Stimulated activated CD4-positive, alpha-beta T cell treated with anti-CD3 and anti-CD28 coated beads, Interleukin-4, amount 100 ng/mL, for 4 hours (primary cell): ENCODE measurements around the gene OR8B12.
"Not testable (repeated sequence)": the region's sequence is repeated elsewhere in the genome, so short reads cannot be mapped to it uniquely, and the experiment has no call there.

Source experiments
- DNase-seq, 2 experiments: peaks; one replicate each; pipeline ENCODE4 v3.0.0-alpha.2; 2020

The OR8B12 gene

DNA sequence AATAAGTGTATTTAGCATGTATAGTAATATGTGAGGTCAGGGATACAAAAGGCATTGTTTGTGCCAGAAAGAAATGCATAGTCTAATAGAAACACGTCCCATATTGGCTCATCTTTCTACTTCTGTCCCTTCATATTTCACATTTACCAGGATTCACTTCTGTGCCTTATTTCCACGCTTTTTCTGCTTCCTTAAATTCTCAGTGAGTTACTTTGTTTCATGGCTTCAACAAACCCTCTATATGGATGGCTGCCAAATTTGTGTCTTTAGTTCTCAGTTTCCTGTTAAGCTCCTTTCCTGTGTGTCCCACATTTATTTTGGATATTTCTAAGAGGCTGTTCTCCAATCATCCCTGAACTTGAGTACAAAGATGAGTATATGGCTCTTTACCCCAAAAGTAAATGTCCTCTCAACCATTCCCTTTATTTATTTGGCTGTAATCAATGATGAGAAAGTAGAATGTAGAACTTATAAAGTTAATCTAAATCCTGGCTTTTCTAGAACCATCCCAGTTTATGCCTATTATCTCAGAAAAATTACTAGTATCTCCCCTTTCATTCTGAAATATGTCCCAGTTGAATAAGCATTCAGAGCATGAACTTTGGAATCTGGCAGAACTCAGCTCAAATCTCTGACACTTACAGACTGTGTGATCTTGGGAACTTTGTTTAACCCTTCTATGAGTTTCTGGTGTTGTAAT, 23.5 kb downstream of the OR8B12 start:
- no peak for DNase-seq

DNA sequence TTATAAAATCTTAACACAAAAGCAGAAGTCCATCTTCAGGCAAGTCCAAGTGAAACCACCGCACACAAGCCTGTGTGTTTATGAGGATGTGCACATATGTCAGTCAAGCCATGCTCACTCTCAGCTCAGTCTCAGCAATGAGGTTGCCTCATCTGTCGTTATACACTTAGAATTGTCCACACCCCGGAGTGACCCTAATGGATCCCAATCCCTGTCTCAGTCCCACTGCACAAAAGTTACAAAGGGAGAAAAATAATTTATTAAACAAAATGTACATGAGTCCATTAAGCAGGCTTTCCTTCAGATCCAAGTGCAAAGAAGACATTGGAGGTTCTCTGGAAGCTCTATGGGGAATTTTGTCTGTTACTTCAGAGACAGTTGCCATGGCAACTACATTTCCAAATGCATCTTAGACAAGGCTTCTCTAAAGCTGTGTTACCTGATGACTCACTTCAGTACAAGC, 24.4 kb downstream of the OR8B12 start:
- no peak for DNase-seq

- DNase-seq, result no peak
Measured at GRCh38 chr11:124517314-124517713, 26.1 kb downstream of the OR8B12 start.

DNA sequence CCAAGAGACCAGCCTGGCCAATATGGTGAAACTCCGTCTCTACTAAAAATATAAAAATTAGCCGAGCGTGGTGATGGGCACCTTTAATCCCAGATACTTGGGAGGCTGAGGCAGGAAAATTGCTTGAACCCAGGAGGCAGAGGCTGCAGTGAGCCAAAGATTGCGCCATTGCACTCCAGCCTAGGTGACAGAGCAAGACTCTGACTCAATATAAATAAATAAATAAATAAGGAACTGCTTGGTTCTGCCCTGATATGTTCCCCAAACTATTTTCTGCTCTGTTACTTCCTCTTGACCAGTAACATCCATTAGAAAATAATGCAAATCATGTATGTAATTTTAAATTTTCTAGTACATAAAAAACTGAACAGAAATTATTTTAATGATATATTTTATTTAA, 28.8 kb downstream of the OR8B12 start:
- DNase-seq, result not testable (repeated sequence)

DNA sequence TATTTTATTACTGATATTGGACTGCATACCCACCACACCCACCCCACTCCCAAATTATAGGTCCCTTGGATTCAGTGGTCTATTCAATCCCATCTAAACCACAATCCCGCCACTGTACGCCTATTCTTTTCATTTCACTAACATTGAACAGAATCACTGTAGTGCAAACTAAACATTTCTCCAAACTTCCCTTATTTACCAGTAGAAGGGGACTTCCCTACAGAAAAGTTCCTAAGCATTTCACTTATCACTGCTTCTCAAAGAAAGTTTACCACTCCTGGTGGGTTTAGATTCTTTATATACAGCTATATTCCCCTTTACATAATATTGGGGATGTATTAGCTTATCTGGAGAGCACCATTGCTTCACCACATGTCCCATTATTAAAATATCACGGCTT, 29.3 kb downstream of the OR8B12 start:
- DNase-seq, result no peak

GRCh38 chr11:124511745-124512144, 31.7 kb downstream of the OR8B12 start:
- no peak for DNase-seq

DNA sequence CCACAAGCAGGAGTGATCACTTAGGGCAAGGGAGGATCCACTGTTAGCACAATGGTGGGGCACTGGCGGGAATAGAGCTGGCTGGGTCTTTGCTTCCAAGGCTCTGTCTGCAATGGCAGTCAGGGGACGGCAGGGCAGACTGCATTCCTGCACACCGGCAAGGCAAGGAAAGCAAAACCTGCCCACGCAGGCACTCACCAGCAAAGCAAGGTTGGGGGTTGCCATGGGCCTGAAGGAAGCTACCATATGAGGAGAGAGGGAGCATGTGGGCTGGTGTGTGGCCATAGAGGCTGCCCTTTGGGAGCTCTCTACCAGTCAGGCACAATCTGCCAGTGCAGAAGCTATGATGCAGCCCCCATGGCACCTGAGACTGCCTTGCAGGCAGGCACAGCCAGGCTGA, 33.2 kb downstream of the OR8B12 start:
- no peak for DNase-seq

DNA sequence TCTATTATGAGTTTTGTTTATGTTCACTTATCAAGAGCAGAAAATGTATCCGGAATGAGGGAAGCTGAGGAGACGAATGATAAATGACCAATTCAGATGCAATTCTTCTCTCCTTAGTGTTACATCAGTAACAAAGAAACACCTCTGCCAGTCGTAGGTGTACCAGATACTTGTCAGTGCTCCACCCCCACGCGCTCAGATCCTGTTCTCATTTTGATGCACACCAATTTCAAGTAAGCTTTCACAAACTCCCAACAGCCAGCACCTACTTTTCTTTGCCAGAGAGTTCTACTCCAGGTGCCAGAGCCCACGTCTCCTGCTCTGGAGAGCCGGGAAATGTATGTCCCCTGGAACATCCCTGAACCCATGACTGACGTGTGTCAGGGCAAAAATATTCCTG, 43.7 kb downstream of the OR8B12 start:
- no peak for DNase-seq

- no peak for DNase-seq
Measured at GRCh38 chr11:124493016-124493655, 50.3 kb downstream of the OR8B12 start.
